Adipocyte (in vitro differentiated cells): ENCODE results near the gene PRSS1.
"Not testable (repeated sequence)": the region's sequence is repeated elsewhere in the genome, so short reads cannot be mapped to it uniquely, and the experiment has no call there.

Source experiments
- DNase-seq: peaks from one replicate; pipeline ENCODE4 v3.0.0-alpha.2; 2015; ENCODE audit warnings: low read depth
- H3K27me3 ChIP-seq: replicated peaks from 2 replicates; pipeline ENCODE4 v1.7.0; 2013; ENCODE audit warnings: mild to moderate bottlenecking, low read length, moderate library complexity; ENCODE audit not compliant: control insufficient read depth, insufficient read depth
- H3K36me3 ChIP-seq: 2 replicates; pipeline ENCODE4 v1.7.0; 2013; ENCODE audit warnings: low read length, mild to moderate bottlenecking, moderate library complexity; ENCODE audit not compliant: control insufficient read depth, insufficient read depth, severe bottlenecking
- H3K4me1 ChIP-seq: 2 replicates; pipeline ENCODE4 v1.7.0; 2013; ENCODE audit warnings: mild to moderate bottlenecking, low read length, moderate library complexity; ENCODE audit not compliant: control insufficient read depth, insufficient read depth
- H3K4me3 ChIP-seq: 2 replicates; pipeline ENCODE4 v1.7.0; 2013; ENCODE audit warnings: mild to moderate bottlenecking, low read length, moderate library complexity
- H3K9ac ChIP-seq: 2 replicates; pipeline ENCODE4 v1.7.0; 2013; ENCODE audit warnings: mild to moderate bottlenecking, low read length, moderate library complexity
- H3K9me3 ChIP-seq: 2 replicates; pipeline ENCODE4 v1.7.0; 2013; ENCODE audit warnings: mild to moderate bottlenecking, low read length, moderate library complexity; ENCODE audit not compliant: control insufficient read depth

Gene PRSS1

GRCh38 chr7:142761606-142762005 is 12.3 kb downstream of the PRSS1 start:
- H3K9me3 ChIP-seq, result not testable (repeated sequence)

GRCh38 chr7:142762104-142762503 is 12.8 kb downstream of the PRSS1 start:
- no peak for DNase-seq
- no peaks in the 10 kb centered on the region for H3K9me3 ChIP-seq
- H3K36me3 ChIP-seq, result no peaks in the 10 kb centered on the region
- H3K27me3 ChIP-seq, result peaks cover 29% of the 10 kb centered on the region
- no peaks in the 10 kb centered on the region for H3K4me1 ChIP-seq
- no peak overlapping the region for H3K9ac ChIP-seq
- no peak overlapping the region for H3K4me3 ChIP-seq

More at GRCh38 chr7:142761606-142762005, 12.3 kb downstream of the PRSS1 start:
- DNase-seq, H3K4me3 ChIP-seq, H3K9ac ChIP-seq, H3K4me1 ChIP-seq, H3K36me3 ChIP-seq: not testable (repeated sequence)
- peaks cover 30% of the 10 kb centered on the region for H3K27me3 ChIP-seq

GRCh38 chr7:142767451-142767850 is 18.2 kb downstream of the PRSS1 start:
- Histone ChIP-seq H3K27me3 (peaks cover 50% of the 10 kb centered on the region), H3K4me3 (no peak overlapping the region), H3K9ac (no peak overlapping the region), H3K4me1 (no peaks in the 10 kb centered on the region), H3K9me3 (no peaks in the 10 kb centered on the region), H3K36me3 (no peaks in the 10 kb centered on the region)
- DNase-seq, result no peak

GRCh38 chr7:142767861-142768260 is 18.6 kb downstream of the PRSS1 start:
- Histone ChIP-seq H3K36me3 (no peaks in the 10 kb centered on the region), H3K4me1 (no peaks in the 10 kb centered on the region), H3K9me3 (no peaks in the 10 kb centered on the region), H3K9ac (no peak overlapping the region), H3K4me3 (no peak overlapping the region), H3K27me3 (peaks cover 51% of the 10 kb centered on the region)
- no peak for DNase-seq

GRCh38 chr7:142768885-142769284 is 19.6 kb downstream of the PRSS1 start:
- not testable (repeated sequence) for H3K9ac ChIP-seq, H3K9me3 ChIP-seq, DNase-seq, H3K4me3 ChIP-seq, H3K36me3 ChIP-seq, H3K4me1 ChIP-seq
- peaks cover 52% of the 10 kb centered on the region for H3K27me3 ChIP-seq

GRCh38 chr7:142770661-142771352 is 21.5 kb downstream of the PRSS1 start, which contains the start of gene PRSS2:
PRSS2 (plus strand) TSS chr7:142770970; CDS start chr7:142770983, 13 bp downstream.
- H3K4me3 ChIP-seq, result no peak within 1 kb of the TSS
- no peaks in the 10 kb centered on the region for H3K36me3 ChIP-seq
- no peak for DNase-seq
- no peaks in the 10 kb centered on the region for H3K9me3 ChIP-seq
- H3K9ac ChIP-seq, result no peak within 1 kb of the TSS
- H3K4me1 ChIP-seq, result no peaks in the 10 kb centered on the region
- H3K27me3 ChIP-seq, result peaks cover 50% of the 10 kb centered on the region

GRCh38 chr7:142771353-142771723 is 22.1 kb downstream of the PRSS1 start:
- Histone ChIP-seq H3K4me3 (no peak overlapping the region), H3K27me3 (peaks cover 49% of the 10 kb centered on the region), H3K36me3 (no peaks in the 10 kb centered on the region), H3K9me3 (no peaks in the 10 kb centered on the region), H3K9ac (no peak overlapping the region), H3K4me1 (no peaks in the 10 kb centered on the region)
- no peak for DNase-seq

- Histone ChIP-seq H3K27me3 (peaks cover 49% of the 10 kb centered on the region), H3K9ac (no peak overlapping the region), H3K9me3 (no peaks in the 10 kb centered on the region), H3K4me1 (no peaks in the 10 kb centered on the region), H3K4me3 (no peak overlapping the region), H3K36me3 (no peaks in the 10 kb centered on the region)
- no peak for DNase-seq
These were observed 22.8 kb downstream of the PRSS1 start for GRCh38 chr7:142772051-142772450.

- peaks cover 45% of the 10 kb centered on the region for H3K27me3 ChIP-seq
These were observed 23.4 kb downstream of the PRSS1 start for GRCh38 chr7:142772673-142773072.

GRCh38 chr7:142773230-142773629 is 24.0 kb downstream of the PRSS1 start:
- H3K27me3 ChIP-seq, result peaks cover 40% of the 10 kb centered on the region
- H3K4me1 ChIP-seq, result no peaks in the 10 kb centered on the region
- H3K9me3 ChIP-seq, result no peaks in the 10 kb centered on the region
- H3K9ac ChIP-seq, result no peak overlapping the region
- no peak overlapping the region for H3K4me3 ChIP-seq
- H3K36me3 ChIP-seq, result no peaks in the 10 kb centered on the region
- no peak for DNase-seq

More at GRCh38 chr7:142772673-142773072, 23.4 kb downstream of the PRSS1 start:
- no peaks in the 10 kb centered on the region for H3K4me1 ChIP-seq
- H3K36me3 ChIP-seq, result no peaks in the 10 kb centered on the region
- no peaks in the 10 kb centered on the region for H3K9me3 ChIP-seq
- no peak for DNase-seq
- H3K4me3 ChIP-seq, result no peak overlapping the region
- H3K9ac ChIP-seq, result no peak overlapping the region

- no peak for DNase-seq
- Histone ChIP-seq H3K9ac (no peak overlapping the region), H3K36me3 (no peaks in the 10 kb centered on the region), H3K9me3 (no peaks in the 10 kb centered on the region), H3K4me3 (no peak overlapping the region), H3K27me3 (peaks cover 40% of the 10 kb centered on the region), H3K4me1 (no peaks in the 10 kb centered on the region)
These were observed 24.9 kb downstream of the PRSS1 start for GRCh38 chr7:142773937-142774744.
